ENCODE data around the gene PREX1. TPM values are rescaled to one million over a fixed set of nuclear protein-coding genes. Genes with fewer than 3 reads are reported as not detected.

PREX1 gene
- polyA plus RNA-seq, 1 of the 3 experiments (the other 2 are of a cell fraction), result 5.3 TPM

DNA sequence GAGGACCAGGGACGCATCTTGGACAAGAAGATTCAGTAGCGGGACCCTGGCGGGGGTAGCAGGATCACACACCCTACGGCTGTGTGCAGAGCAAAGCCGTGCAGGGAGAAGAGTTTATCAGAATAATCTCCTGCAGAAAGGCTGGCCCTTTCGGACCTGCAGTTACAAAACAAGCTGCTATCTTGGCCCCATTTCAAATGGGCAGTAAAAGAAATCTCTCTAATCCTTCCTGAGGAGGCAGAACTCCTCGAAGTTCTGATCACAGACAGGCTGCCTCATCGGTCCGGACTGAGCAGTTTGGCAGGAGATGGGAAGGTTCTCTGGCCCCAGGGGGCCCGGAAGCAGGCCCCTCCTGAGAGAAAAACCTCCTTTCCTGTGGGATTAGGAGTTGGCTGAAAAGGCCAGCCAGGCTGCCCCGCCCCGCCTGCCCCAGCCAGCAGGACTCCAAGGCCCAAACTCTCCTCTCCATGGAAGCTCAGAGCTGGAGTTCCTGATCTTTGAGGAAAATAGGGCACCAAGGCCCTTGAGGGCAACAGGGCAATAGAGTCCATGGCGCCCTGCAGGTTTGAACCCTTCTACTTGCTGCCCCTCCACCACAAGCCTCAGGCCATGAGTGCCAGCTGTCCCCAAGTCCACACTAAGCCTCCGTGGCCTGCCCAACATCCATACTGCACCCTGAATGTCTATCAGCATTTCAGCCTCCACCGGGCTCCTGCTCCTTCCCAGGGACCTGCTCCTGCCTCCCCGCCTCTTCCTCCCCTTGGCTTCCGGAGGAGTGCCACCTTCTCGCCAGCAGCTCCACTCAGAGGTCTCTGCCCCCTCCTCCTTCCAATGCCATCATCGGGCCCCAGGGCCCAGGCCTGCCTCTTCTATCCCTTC is 141.3 kb downstream of the PREX1 start:
- H3K9me2 ChIP-seq, result no peaks in the 10 kb centered on the region
- H2AFZ ChIP-seq (ENCODE audit: low read depth), result no peak overlapping the region
- no peaks in the 10 kb centered on the region for H3K9me3 ChIP-seq
- peak overlapping the region; percentile 52; the same call in 1 of the 2 replicates for H3K4me2 ChIP-seq
- H3K36me3 ChIP-seq (replicated peaks in 1 of 2; ENCODE audit: control insufficient read depth in 1 of 2, insufficient read depth in 2 of 2, low read length in 1 of 2), result no peaks in the 10 kb centered on the region
- no peak overlapping the region for H3K9ac ChIP-seq
- H3K4me3 ChIP-seq (ENCODE audit: low read depth in 2 of 2, low read length in 1 of 2), result no peak overlapping the region
- DNase-seq, result peak; percentile 53
- peaks cover 5% of the 10 kb centered on the region for H3F3A ChIP-seq (replicated peaks; ENCODE audit: insufficient read depth)
- TF ChIP-seq CHD2 (IDR thresholded peaks at IDR 0.05; ENCODE audit: low read length, partially characterized antibody), result peak; percentile 12
- TF ChIP-seq NFIC (IDR thresholded peaks at IDR 0.05; ENCODE audit: borderline replicate concordance), result peak; percentile 59
- TF ChIP-seq, protein P1, sequence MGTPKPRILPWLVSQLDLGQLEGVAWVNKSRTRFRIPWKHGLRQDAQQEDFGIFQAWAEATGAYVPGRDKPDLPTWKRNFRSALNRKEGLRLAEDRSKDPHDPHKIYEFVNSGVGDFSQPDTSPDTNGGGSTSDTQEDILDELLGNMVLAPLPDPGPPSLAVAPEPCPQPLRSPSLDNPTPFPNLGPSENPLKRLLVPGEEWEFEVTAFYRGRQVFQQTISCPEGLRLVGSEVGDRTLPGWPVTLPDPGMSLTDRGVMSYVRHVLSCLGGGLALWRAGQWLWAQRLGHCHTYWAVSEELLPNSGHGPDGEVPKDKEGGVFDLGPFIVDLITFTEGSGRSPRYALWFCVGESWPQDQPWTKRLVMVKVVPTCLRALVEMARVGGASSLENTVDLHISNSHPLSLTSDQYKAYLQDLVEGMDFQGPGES (IDR thresholded peaks at IDR 0.05; ENCODE audit: low read depth, low read length), result no peak
- TF ChIP-seq TCF12 (IDR thresholded peaks at IDR 0.05), result peak; percentile 40; the same call in 1 of the 2 replicates
- TF ChIP-seq EP300 (IDR thresholded peaks at IDR 0.05; ENCODE audit: borderline replicate concordance in 1 of 2, low read depth in 1 of 2, low read length in 1 of 2), result peak in 1 of 2 experiments; percentile 34; a peak in 1 of 4 replicates
- TF ChIP-seq GATA2 (CRISPR knock-in tag; IDR thresholded peaks at IDR 0.05), result peak; percentile 75
- peaks cover 52 to 58% of the 10 kb centered on the region in 2 experiments for H3K4me1 ChIP-seq (ENCODE audit: control insufficient read depth in 1 of 2, insufficient read depth in 2 of 2, low read depth in 1 of 2, low read length in 1 of 2)
- 44% methylated on average over 15 of the region's 19 CpGs for WGBS (ENCODE audit: low lambda C conversion rate)
- H4K20me1 ChIP-seq (ENCODE audit: insufficient read depth), result no peaks in the 10 kb centered on the region
- H3K27ac ChIP-seq (ENCODE audit: low read depth in 2 of 2, low read length in 1 of 2), result peak overlapping the region; percentile 29 to 68; a peak in 3 of 4 replicates
- ChIA-PET POLR2A (no interaction called here), CTCF (interaction anchor here (1.1 to 2.4 kb wide), 2 partner anchors 10 to 28 kb away, joined by 3 to 11 read pairs; no protein-coding TSS in a partner anchor)
- no peaks in the 10 kb centered on the region for H3K79me2 ChIP-seq (ENCODE audit: insufficient read depth)
- H3K27me3 ChIP-seq (ENCODE audit: insufficient read depth), result no peaks in the 10 kb centered on the region

DNA sequence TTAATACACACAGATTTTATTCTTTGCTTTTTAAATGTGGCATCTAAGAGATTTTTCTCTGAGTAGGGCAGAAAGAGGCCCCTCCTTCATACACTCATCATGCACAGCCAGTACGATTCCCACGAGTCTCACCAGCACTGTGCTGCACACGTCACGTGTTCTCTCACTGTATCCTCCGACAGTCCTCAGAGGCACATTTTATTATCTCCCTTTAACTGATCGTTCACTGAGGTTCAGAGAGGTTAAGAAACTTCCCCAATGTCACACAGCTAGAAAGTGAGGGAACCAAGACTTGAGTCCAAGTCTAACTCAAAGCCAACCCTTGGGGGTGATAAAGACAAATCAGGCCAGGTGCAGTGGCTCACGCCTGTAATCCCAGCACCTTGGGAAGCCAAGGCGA is 142.5 kb downstream of the PREX1 start:
- POLR2A ChIA-PET, result no interaction called here
- CTCF ChIA-PET, result interaction anchor here (0.8 to 2.4 kb wide), 2 partner anchors 27 to 28 kb away, joined by 5 to 11 read pairs; no protein-coding TSS in a partner anchor
- H3K27me3 ChIP-seq (ENCODE audit: insufficient read depth), result no peaks in the 10 kb centered on the region
- no peak overlapping the region for H3K4me3 ChIP-seq (ENCODE audit: low read depth in 2 of 2, low read length in 1 of 2)
- H3K9me2 ChIP-seq, result no peaks in the 10 kb centered on the region
- H3F3A ChIP-seq (replicated peaks; ENCODE audit: insufficient read depth), result peaks cover 5% of the 10 kb centered on the region
- no peaks in the 10 kb centered on the region for H3K36me3 ChIP-seq (replicated peaks in 1 of 2; ENCODE audit: control insufficient read depth in 1 of 2, insufficient read depth in 2 of 2, low read length in 1 of 2)
- H3K4me1 ChIP-seq (ENCODE audit: control insufficient read depth in 1 of 2, insufficient read depth in 2 of 2, low read depth in 1 of 2, low read length in 1 of 2), result peaks cover 52 to 64% of the 10 kb centered on the region in 2 experiments
- no peak overlapping the region for H2AFZ ChIP-seq (ENCODE audit: low read depth)
- no peak overlapping the region for H3K9ac ChIP-seq
- no peak for DNase-seq
- H3K27ac ChIP-seq (ENCODE audit: low read depth in 2 of 2, low read length in 1 of 2), result no peak overlapping the region
- no peaks in the 10 kb centered on the region for H3K79me2 ChIP-seq (ENCODE audit: insufficient read depth)
- no peaks in the 10 kb centered on the region for H4K20me1 ChIP-seq (ENCODE audit: insufficient read depth)
- WGBS (ENCODE audit: low lambda C conversion rate), result 90% methylated on average over 8 of the region's 8 CpGs
- no peaks in the 10 kb centered on the region for H3K9me3 ChIP-seq
- H3K4me2 ChIP-seq, result no peak overlapping the region
- no peak for TF ChIP-seq RXRA (IDR thresholded peaks at IDR 0.05; ENCODE audit: borderline replicate concordance, low read depth)
- TF ChIP-seq, protein P2, sequence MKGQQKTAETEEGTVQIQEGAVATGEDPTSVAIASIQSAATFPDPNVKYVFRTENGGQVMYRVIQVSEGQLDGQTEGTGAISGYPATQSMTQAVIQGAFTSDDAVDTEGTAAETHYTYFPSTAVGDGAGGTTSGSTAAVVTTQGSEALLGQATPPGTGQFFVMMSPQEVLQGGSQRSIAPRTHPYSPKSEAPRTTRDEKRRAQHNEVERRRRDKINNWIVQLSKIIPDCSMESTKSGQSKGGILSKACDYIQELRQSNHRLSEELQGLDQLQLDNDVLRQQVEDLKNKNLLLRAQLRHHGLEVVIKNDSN (IDR thresholded peaks at IDR 0.05; ENCODE audit: borderline replicate concordance, low read depth), result no peak
- TF ChIP-seq TAF1 (IDR thresholded peaks at IDR 0.05; ENCODE audit: borderline replicate concordance, low read depth, low read length), result no peak
- no peak for TF ChIP-seq FOXM1 (IDR thresholded peaks at IDR 0.05; ENCODE audit: low read depth)
- TF ChIP-seq RFX5 (IDR thresholded peaks at IDR 0.05; ENCODE audit: low read length), result no peak
- TF ChIP-seq EP300 (IDR thresholded peaks at IDR 0.05; ENCODE audit: borderline replicate concordance in 1 of 2, low read depth in 1 of 2, low read length in 1 of 2), result no peak
- TF ChIP-seq MEF2A (IDR thresholded peaks at IDR 0.05; ENCODE audit: borderline replicate concordance, low read depth), result no peak
- TF ChIP-seq SIN3A (IDR thresholded peaks at IDR 0.05; ENCODE audit: borderline replicate concordance, low read depth, low read length), result no peak
- no peak for TF ChIP-seq MXI1 (IDR thresholded peaks at IDR 0.05; ENCODE audit: low read depth, low read length)
- TF ChIP-seq, protein P3, sequence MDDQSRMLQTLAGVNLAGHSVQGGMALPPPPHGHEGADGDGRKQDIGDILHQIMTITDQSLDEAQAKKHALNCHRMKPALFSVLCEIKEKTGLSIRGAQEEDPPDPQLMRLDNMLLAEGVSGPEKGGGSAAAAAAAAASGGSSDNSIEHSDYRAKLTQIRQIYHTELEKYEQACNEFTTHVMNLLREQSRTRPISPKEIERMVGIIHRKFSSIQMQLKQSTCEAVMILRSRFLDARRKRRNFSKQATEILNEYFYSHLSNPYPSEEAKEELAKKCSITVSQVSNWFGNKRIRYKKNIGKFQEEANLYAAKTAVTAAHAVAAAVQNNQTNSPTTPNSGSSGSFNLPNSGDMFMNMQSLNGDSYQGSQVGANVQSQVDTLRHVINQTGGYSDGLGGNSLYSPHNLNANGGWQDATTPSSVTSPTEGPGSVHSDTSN (IDR thresholded peaks at IDR 0.05), result no peak
- TF ChIP-seq YY1 (IDR thresholded peaks at IDR 0.05; ENCODE audit: low read depth), result no peak
- TF ChIP-seq CHD2 (IDR thresholded peaks at IDR 0.05; ENCODE audit: low read length, partially characterized antibody), result no peak
- no peak for TF ChIP-seq NRF1 (IDR thresholded peaks at IDR 0.05; ENCODE audit: low read depth, low read length)
- no peak for TF ChIP-seq EZH2phosphoT487 (IDR thresholded peaks at IDR 0.05; ENCODE audit: borderline replicate concordance, low read depth)
- TF ChIP-seq POLR2AphosphoS5 (IDR thresholded peaks at IDR 0.05; ENCODE audit: low read depth, low read length), result no peak
- no peak for TF ChIP-seq TCF12 (IDR thresholded peaks at IDR 0.05)
- TF ChIP-seq, protein P4, sequence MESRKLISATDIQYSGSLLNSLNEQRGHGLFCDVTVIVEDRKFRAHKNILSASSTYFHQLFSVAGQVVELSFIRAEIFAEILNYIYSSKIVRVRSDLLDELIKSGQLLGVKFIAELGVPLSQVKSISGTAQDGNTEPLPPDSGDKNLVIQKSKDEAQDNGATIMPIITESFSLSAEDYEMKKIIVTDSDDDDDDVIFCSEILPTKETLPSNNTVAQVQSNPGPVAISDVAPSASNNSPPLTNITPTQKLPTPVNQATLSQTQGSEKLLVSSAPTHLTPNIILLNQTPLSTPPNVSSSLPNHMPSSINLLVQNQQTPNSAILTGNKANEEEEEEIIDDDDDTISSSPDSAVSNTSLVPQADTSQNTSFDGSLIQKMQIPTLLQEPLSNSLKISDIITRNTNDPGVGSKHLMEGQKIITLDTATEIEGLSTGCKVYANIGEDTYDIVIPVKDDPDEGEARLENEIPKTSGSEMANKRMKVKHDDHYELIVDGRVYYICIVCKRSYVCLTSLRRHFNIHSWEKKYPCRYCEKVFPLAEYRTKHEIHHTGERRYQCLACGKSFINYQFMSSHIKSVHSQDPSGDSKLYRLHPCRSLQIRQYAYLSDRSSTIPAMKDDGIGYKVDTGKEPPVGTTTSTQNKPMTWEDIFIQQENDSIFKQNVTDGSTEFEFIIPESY (IDR thresholded peaks at IDR 0.05; ENCODE audit: borderline replicate concordance, low read depth), result no peak
- TF ChIP-seq SMC3 (IDR thresholded peaks at IDR 0.05; ENCODE audit: low read depth, low read length), result no peak
